IMR-90 (cell line): Measurements from ENCODE around the gene SPOCK3.

Experiments used
- CHD1 ChIP-seq: IDR thresholded peaks from 2 replicates; pipeline ENCODE4 v1.6.1; 2012; ENCODE audit warnings: low read depth, low read length, improper control_type of control experiment
- MAZ ChIP-seq: IDR thresholded peaks from 2 replicates; pipeline ENCODE4 v1.6.1; 2012; ENCODE audit warnings: low read depth, mild to moderate bottlenecking, low read length, improper control_type of control experiment, moderate library complexity, borderline replicate concordance
- POLR2A ChIP-seq: IDR thresholded peaks from 2 replicates; pipeline ENCODE4 v1.6.1; 2012; ENCODE audit warnings: mild to moderate bottlenecking, low read depth, low read length
- TF ChIP-seq, protein P1 (sequence below): conservative IDR thresholded peaks from 2 replicates; pipeline ENCODE4 v1.5.1; 2012; ENCODE audit warnings: mild to moderate bottlenecking, low read depth, low read length, improper control_type of control experiment

- TF ChIP-seq, protein P1, sequence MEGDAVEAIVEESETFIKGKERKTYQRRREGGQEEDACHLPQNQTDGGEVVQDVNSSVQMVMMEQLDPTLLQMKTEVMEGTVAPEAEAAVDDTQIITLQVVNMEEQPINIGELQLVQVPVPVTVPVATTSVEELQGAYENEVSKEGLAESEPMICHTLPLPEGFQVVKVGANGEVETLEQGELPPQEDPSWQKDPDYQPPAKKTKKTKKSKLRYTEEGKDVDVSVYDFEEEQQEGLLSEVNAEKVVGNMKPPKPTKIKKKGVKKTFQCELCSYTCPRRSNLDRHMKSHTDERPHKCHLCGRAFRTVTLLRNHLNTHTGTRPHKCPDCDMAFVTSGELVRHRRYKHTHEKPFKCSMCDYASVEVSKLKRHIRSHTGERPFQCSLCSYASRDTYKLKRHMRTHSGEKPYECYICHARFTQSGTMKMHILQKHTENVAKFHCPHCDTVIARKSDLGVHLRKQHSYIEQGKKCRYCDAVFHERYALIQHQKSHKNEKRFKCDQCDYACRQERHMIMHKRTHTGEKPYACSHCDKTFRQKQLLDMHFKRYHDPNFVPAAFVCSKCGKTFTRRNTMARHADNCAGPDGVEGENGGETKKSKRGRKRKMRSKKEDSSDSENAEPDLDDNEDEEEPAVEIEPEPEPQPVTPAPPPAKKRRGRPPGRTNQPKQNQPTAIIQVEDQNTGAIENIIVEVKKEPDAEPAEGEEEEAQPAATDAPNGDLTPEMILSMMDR: no peak
- TF ChIP-seq POLR2A (no peak), MAZ (no peak), CHD1 (no peak)
These were observed 65.7 kb downstream of the SPOCK3 start for GRCh38 chr4:167168611-167169010.
